ENCODE measurements around the gene ROPN1L. TPM values are rescaled to one million over a fixed set of nuclear protein-coding genes. Genes with fewer than 3 reads are reported as not detected.

Gene ROPN1L
- total RNA-seq, 1 donor from 2014 or later: not detected

DNA sequence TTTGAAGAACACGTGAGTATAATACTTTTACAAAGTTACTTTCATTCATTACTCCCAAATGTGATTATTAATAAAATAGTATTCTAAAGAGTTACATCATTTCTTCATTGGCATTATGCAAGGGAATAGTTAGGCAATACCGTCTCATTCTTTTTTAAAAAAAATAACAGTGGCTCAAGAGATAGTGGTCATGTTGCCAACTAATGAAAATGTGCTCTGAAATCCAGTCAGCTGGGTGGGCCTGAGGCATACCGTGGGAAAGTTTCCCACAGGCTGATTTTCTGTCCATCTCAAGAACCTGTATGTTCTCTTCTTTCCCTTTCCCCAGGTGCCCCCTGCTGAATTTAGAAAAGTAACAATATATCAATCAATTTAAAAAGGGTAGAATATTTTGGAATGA is 40.8 kb upstream of the ROPN1L start:
- Histone ChIP-seq H3F3A (ENCODE audit: low read depth) (peaks cover 8% of the 10 kb centered on the region), H3K9me3 (ENCODE audit: low read depth) (no peaks in the 10 kb centered on the region), H3K4me2 (no peak overlapping the region), H3K4me1 (peaks cover 11% of the 10 kb centered on the region), H3K4me3 (no peak overlapping the region), H4K20me1 (ENCODE audit: low read depth) (peaks cover 26% of the 10 kb centered on the region), H3K27me3 (no peaks in the 10 kb centered on the region), H3K79me2 (ENCODE audit: low read depth) (peaks cover 7% of the 10 kb centered on the region), H3K27ac (no peak overlapping the region), H3K9ac (no peak overlapping the region), H3K36me3 (peaks cover 26% of the 10 kb centered on the region), H2AFZ (replicated peaks) (no peak overlapping the region)
- TF ChIP-seq, protein P1, sequence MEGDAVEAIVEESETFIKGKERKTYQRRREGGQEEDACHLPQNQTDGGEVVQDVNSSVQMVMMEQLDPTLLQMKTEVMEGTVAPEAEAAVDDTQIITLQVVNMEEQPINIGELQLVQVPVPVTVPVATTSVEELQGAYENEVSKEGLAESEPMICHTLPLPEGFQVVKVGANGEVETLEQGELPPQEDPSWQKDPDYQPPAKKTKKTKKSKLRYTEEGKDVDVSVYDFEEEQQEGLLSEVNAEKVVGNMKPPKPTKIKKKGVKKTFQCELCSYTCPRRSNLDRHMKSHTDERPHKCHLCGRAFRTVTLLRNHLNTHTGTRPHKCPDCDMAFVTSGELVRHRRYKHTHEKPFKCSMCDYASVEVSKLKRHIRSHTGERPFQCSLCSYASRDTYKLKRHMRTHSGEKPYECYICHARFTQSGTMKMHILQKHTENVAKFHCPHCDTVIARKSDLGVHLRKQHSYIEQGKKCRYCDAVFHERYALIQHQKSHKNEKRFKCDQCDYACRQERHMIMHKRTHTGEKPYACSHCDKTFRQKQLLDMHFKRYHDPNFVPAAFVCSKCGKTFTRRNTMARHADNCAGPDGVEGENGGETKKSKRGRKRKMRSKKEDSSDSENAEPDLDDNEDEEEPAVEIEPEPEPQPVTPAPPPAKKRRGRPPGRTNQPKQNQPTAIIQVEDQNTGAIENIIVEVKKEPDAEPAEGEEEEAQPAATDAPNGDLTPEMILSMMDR (IDR thresholded peaks at IDR 0.05): no peak
- TF ChIP-seq EZH2phosphoT487 (IDR thresholded peaks at IDR 0.05): no peak
- no peak for TF ChIP-seq EZH2 (IDR thresholded peaks at IDR 0.05)
- H3K27ac Mint-ChIP-seq: no peak overlapping the region
- H3K36me3 Mint-ChIP-seq: peaks cover 52% of the 10 kb centered on the region
- H3K4me3 Mint-ChIP-seq: no peak overlapping the region
- no peak for DNase-seq (ENCODE audit: low spot score)
- peaks cover 7% of the 10 kb centered on the region for H3K4me1 Mint-ChIP-seq
- H3K27me3 Mint-ChIP-seq (ENCODE audit: insufficient read depth, low read depth): no peaks in the 10 kb centered on the region
- no peaks in the 10 kb centered on the region for H3K9me3 Mint-ChIP-seq

- H3K9ac ChIP-seq: no peak overlapping the region
- no peaks in the 10 kb centered on the region for H3K27me3 Mint-ChIP-seq (ENCODE audit: insufficient read depth, low read depth)
- H3K27me3 ChIP-seq: no peaks in the 10 kb centered on the region
- H2AFZ ChIP-seq (replicated peaks): no peak overlapping the region
- H3K4me3 ChIP-seq: no peak overlapping the region
- H3K36me3 Mint-ChIP-seq: peaks cover 54% of the 10 kb centered on the region
- no peak for DNase-seq (ENCODE audit: low spot score)
- H3K79me2 ChIP-seq (ENCODE audit: low read depth): peaks cover 7% of the 10 kb centered on the region
- peaks cover under 1% of the 10 kb centered on the region for H3K4me1 Mint-ChIP-seq
- H3K4me1 ChIP-seq: peaks cover 5% of the 10 kb centered on the region
- H3K9me3 Mint-ChIP-seq: no peaks in the 10 kb centered on the region
- peaks cover 19% of the 10 kb centered on the region for H4K20me1 ChIP-seq (ENCODE audit: low read depth)
- H3K27ac Mint-ChIP-seq: no peak overlapping the region
- no peaks in the 10 kb centered on the region for H3K9me3 ChIP-seq (ENCODE audit: low read depth)
- H3K27ac ChIP-seq: no peak overlapping the region
- H3K4me3 Mint-ChIP-seq: no peak overlapping the region
- TF ChIP-seq, protein P1 (IDR thresholded peaks at IDR 0.05): no peak
- no peak for TF ChIP-seq EZH2phosphoT487 (IDR thresholded peaks at IDR 0.05)
- TF ChIP-seq EZH2 (IDR thresholded peaks at IDR 0.05): no peak
- no peak overlapping the region for H3K4me2 ChIP-seq
- peaks cover 30% of the 10 kb centered on the region for H3K36me3 ChIP-seq
- peaks cover 8% of the 10 kb centered on the region for H3F3A ChIP-seq (ENCODE audit: low read depth)
Observed at GRCh38 chr5:10401498-10401897, 40.2 kb upstream of the ROPN1L start.

DNA sequence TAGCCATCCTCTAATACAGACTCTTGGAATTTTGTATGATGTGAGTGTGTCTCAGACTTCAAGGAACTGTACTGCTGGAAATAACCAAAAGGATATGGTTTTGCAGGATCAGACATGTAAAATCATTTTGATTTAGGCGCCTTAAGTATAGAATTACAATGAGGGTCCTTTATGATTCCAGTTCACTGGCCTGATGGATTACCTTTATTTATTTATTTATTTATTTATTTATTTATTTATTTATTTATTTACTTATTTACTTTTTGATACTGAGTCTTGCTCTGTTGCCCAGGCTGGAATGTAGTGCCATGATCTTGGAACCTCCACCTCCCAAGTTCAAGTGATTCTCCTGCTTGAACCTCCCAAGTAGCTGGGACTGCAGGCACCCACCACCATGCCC is 37.9 kb upstream of the ROPN1L start:
- Mint-ChIP-seq H3K4me3 (no peak overlapping the region), H3K27ac (no peak overlapping the region), H3K9me3 (no peaks in the 10 kb centered on the region), H3K36me3 (peaks cover 57% of the 10 kb centered on the region), H3K4me1 (no peaks in the 10 kb centered on the region), H3K27me3 (ENCODE audit: insufficient read depth, low read depth) (no peaks in the 10 kb centered on the region)
- Histone ChIP-seq H3K9me3 (ENCODE audit: low read depth) (no peaks in the 10 kb centered on the region), H3F3A (ENCODE audit: low read depth) (no peaks in the 10 kb centered on the region), H4K20me1 (ENCODE audit: low read depth) (peaks cover 6% of the 10 kb centered on the region), H3K9ac (no peak overlapping the region), H3K4me2 (no peak overlapping the region), H3K4me3 (no peak overlapping the region), H3K27ac (no peak overlapping the region), H3K79me2 (ENCODE audit: low read depth) (peaks cover 7% of the 10 kb centered on the region), H3K36me3 (peaks cover 36% of the 10 kb centered on the region), H3K27me3 (no peaks in the 10 kb centered on the region), H2AFZ (replicated peaks) (no peak overlapping the region), H3K4me1 (no peaks in the 10 kb centered on the region)
- DNase-seq (ENCODE audit: low spot score): no peak
- TF ChIP-seq, protein P1 (IDR thresholded peaks at IDR 0.05): no peak
- TF ChIP-seq EZH2 (IDR thresholded peaks at IDR 0.05) (no peak), EZH2phosphoT487 (IDR thresholded peaks at IDR 0.05) (no peak)

All from neural progenitor cell (in vitro differentiated cells).